Activated naive CD8-positive, alpha-beta T cell treated with anti-CD3 and anti-CD28 coated beads for 36 hours (primary cell): Measurements from ENCODE around the gene P2RX1. TPM values are rescaled to one million over a fixed set of nuclear protein-coding genes. Genes with fewer than 3 reads are reported as not detected.

Experiments
- DNase-seq: peaks from one replicate; pipeline ENCODE4 v3.0.0; 2021
- H3K27ac Mint-ChIP-seq: one replicate; pipeline ENCODE4 v1.8.0; 2022; ENCODE audit warnings: mild to moderate bottlenecking, moderate library complexity, mixed read lengths
- H3K27me3 Mint-ChIP-seq: one replicate; pipeline ENCODE4 v1.8.0; 2022; ENCODE audit warnings: mild to moderate bottlenecking, mixed read lengths
- H3K36me3 Mint-ChIP-seq: one replicate; pipeline ENCODE4 v1.8.0; 2021; ENCODE audit warnings: mild to moderate bottlenecking, mixed read lengths
- H3K4me1 Mint-ChIP-seq: one replicate; pipeline ENCODE4 v1.8.0; 2021; ENCODE audit warnings: mixed read lengths
- H3K4me3 Mint-ChIP-seq: one replicate; pipeline ENCODE4 v1.8.0; 2022; ENCODE audit warnings: mild to moderate bottlenecking, moderate library complexity, mixed read lengths
- H3K9me3 Mint-ChIP-seq: one replicate; pipeline ENCODE4 v1.8.0; 2022; ENCODE audit warnings: mixed read lengths
- total RNA-seq, 2 experiments: library from RNA; stranded (reverse); gene quantifications; one replicate each; pipeline ENCODE4 v1.2.3, GENCODE V29; 2021

Gene P2RX1
- total RNA-seq, 2 experiments from 2014 or later, result 0.45 to 0.54 TPM

DNA sequence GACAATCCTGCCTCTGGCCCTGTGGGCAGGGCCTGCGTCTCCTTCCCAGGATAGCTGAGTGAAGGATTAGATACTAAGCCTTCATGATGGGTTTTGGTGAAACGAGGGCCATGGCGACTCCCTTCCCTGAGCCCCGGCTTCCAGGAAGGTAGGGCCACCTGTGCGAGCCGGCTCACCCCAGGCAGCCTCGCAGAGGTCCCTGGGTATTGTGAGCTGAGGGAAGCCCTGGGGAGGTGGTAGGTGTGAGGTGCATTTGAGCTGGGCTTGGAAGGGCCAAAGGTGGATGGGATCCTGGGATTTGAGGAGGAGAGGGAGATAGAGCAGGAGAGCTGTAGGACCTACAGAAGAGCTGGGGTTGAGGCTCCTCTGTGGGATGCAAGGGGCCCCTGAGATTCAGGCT, 6.5 kb upstream of the P2RX1 start:
- Mint-ChIP-seq H3K9me3 (no peaks in the 10 kb centered on the region), H3K36me3 (no peaks in the 10 kb centered on the region), H3K27ac (peak overlapping the region; percentile 29), H3K4me1 (no peaks in the 10 kb centered on the region), H3K4me3 (no peak overlapping the region), H3K27me3 (no peaks in the 10 kb centered on the region)
- DNase-seq, result no peak

DNA sequence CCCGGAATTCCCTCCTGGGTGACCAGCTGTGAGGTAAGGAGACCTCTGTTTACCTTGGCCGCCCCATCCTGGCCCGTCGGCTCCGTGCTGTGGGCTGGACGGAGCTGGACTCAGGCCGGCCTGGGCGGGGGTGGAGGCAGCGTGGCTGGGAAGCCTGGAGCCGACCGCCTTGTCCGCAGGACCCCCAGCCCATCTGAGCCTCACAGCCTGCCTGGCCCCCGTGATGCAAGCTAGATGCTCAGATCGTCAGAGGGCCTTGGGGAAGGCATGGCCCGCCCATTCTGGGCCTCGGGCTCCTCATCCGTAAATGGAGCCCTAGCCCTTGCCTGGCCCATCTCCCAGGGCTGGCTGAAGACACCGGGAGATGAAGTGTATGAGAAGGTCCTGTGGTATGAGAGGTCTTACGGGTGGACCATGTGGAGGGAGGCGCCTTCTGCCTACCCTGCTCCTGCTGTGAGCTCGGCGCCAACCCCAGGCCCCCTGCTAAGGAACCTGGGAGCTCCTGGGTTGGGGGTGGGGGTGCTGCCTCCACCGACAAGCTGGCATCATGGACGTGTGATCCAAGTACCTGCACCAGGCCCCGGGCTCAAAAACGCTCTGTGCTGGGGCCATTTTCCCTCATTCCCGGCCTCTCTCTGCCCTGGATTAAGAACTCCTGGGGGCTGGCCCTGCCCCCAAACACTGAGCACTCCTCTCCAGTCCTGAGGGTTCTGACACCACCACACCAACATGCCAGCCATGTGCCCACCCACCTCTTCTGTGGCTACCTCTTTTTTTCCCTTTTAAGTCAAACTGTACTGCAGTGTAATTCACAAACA, 5.4 kb upstream of the P2RX1 start:
- Mint-ChIP-seq H3K27ac (no peak overlapping the region), H3K27me3 (no peaks in the 10 kb centered on the region), H3K36me3 (no peaks in the 10 kb centered on the region), H3K9me3 (no peaks in the 10 kb centered on the region), H3K4me1 (peaks cover 4% of the 10 kb centered on the region), H3K4me3 (no peak overlapping the region)
- no peak for DNase-seq

- no peaks in the 10 kb centered on the region for H3K36me3 Mint-ChIP-seq
- H3K9me3 Mint-ChIP-seq, result no peaks in the 10 kb centered on the region
- no peaks in the 10 kb centered on the region for H3K27me3 Mint-ChIP-seq
- H3K4me1 Mint-ChIP-seq, result peaks cover 11% of the 10 kb centered on the region
- no peak for DNase-seq
- no peak overlapping the region for H3K27ac Mint-ChIP-seq
- H3K4me3 Mint-ChIP-seq, result no peak overlapping the region
Measured at GRCh38 chr17:3921006-3921405, 4.7 kb upstream of the P2RX1 start.

- H3K27ac Mint-ChIP-seq, result no peak overlapping the region
- H3K36me3 Mint-ChIP-seq, result no peaks in the 10 kb centered on the region
- H3K27me3 Mint-ChIP-seq, result no peaks in the 10 kb centered on the region
- no peak overlapping the region for H3K4me3 Mint-ChIP-seq
- no peaks in the 10 kb centered on the region for H3K9me3 Mint-ChIP-seq
- peaks cover 21% of the 10 kb centered on the region for H3K4me1 Mint-ChIP-seq
- DNase-seq, result no peak
Measured at GRCh38 chr17:3919123-3919624, 2.9 kb upstream of the P2RX1 start.

- Mint-ChIP-seq H3K4me3 (no peak overlapping the region), H3K36me3 (no peaks in the 10 kb centered on the region), H3K27me3 (no peaks in the 10 kb centered on the region), H3K27ac (no peak overlapping the region), H3K9me3 (no peaks in the 10 kb centered on the region), H3K4me1 (peaks cover 27% of the 10 kb centered on the region)
- DNase-seq, result no peak
Measured at GRCh38 chr17:3918372-3919122, 2.3 kb upstream of the P2RX1 start.

- Mint-ChIP-seq H3K4me1 (peaks cover 28% of the 10 kb centered on the region), H3K36me3 (peaks cover 1% of the 10 kb centered on the region), H3K27ac (no peak overlapping the region), H3K27me3 (no peaks in the 10 kb centered on the region), H3K4me3 (no peak overlapping the region), H3K9me3 (no peaks in the 10 kb centered on the region)
- DNase-seq, result no peak
Measured at GRCh38 chr17:3917391-3917931, 1.2 kb upstream of the P2RX1 start.

DNA sequence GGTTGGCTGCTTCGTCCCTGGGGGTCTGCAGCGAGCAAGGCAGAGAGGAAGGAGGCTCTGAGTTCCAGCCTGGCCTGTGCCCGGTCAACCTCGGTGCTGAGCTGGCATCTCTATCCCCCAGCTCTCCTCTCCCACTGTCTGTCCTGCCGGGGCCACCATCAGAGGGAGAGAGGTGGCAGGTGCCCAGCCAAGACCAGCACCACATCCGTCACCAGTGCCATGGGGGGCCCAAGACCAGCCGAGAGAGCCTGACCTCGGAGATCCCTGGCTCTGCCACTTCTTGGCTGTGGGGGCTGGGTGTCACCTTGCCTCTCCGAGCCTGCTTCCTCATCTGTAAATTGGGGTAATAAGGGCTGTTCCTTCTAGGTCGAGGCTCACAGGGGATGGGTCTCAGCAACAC, 560 bp upstream of the P2RX1 start:
- no peak for DNase-seq
- H3K4me1 Mint-ChIP-seq, result peaks cover 30% of the 10 kb centered on the region
- H3K9me3 Mint-ChIP-seq, result no peaks in the 10 kb centered on the region
- H3K27ac Mint-ChIP-seq, result peak overlapping the region; percentile 70
- peak overlapping the region; percentile 18 for H3K4me3 Mint-ChIP-seq
- peaks cover 1% of the 10 kb centered on the region for H3K36me3 Mint-ChIP-seq
- no peaks in the 10 kb centered on the region for H3K27me3 Mint-ChIP-seq

DNA sequence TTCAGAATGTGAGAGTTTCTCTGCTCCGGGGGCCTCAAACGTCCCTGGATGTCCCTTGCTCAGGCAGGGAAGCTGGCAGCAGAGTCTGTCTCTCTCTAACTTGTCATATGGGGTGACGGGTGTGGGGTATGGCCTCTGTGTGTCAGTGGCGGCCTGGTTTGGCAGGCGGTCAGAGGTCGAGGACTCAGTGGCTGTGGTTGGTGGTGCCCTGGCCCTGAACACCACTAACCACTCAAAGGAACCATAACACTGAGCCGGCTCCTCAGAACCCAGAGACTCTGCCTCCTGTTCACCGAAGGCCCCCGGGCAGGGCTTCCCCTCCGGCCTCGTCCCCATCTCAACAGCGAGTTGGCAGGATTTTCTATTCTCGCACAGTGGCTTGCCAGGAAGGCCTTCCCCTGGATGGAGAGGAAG, 677 bp downstream of the P2RX1 start:
- peak overlapping the region; percentile 56 for H3K4me3 Mint-ChIP-seq
- H3K27ac Mint-ChIP-seq, result peak overlapping the region; percentile 76
- H3K27me3 Mint-ChIP-seq, result no peaks in the 10 kb centered on the region
- H3K36me3 Mint-ChIP-seq, result peaks cover 1% of the 10 kb centered on the region
- no peak for DNase-seq
- H3K4me1 Mint-ChIP-seq, result peaks cover 41% of the 10 kb centered on the region
- no peaks in the 10 kb centered on the region for H3K9me3 Mint-ChIP-seq

- peaks cover 1% of the 10 kb centered on the region for H3K36me3 Mint-ChIP-seq
- H3K27ac Mint-ChIP-seq, result peak overlapping the region; percentile 76
- DNase-seq, result no peak
- H3K27me3 Mint-ChIP-seq, result no peaks in the 10 kb centered on the region
- no peaks in the 10 kb centered on the region for H3K9me3 Mint-ChIP-seq
- H3K4me1 Mint-ChIP-seq, result peaks cover 45% of the 10 kb centered on the region
- peak overlapping the region; percentile 26 for H3K4me3 Mint-ChIP-seq
Measured at GRCh38 chr17:3914312-3914670, 2.0 kb downstream of the P2RX1 start.

DNA sequence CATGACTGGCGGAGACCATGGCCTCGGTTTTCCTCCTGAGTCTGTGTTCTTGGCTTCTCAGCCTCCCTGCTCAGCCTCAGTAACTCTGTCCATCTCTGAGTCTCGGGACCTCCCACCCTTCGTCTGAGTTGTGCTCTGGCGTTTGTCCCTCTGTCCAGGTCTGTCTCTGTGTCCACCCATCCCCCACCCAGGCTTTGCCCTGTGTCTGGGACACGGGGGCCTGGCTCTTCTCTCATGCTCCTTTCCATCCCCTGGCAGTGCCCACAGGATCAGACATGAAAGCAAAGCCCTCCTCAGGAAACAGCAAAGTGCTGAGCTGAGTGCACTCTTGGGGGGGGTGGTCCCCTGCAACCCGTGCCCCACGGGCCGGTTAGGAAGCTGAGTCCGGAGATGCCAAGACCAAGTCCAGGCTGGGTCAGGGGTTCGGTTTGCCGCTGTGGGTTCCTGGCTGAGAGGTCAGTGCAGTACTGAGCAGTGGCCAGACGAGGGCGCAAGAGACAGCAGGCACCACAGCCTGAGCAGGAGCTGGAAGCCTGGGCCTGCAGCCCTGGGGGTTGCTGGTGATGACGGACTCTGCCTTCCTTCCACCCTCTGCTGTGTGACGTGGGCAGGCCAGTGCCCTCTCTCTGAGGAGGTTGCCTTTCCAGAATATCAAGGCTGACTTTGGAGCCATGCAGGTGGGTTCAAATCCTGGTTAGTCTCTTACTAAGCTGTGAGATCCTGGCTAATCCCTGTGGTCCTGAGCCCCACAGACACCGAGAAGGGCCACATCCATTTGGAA, 2.5 kb downstream of the P2RX1 start:
- no peak overlapping the region for H3K4me3 Mint-ChIP-seq
- H3K9me3 Mint-ChIP-seq, result no peaks in the 10 kb centered on the region
- peak; percentile 82 for DNase-seq
- no peaks in the 10 kb centered on the region for H3K27me3 Mint-ChIP-seq
- peaks cover 1% of the 10 kb centered on the region for H3K36me3 Mint-ChIP-seq
- H3K4me1 Mint-ChIP-seq, result peaks cover 45% of the 10 kb centered on the region
- H3K27ac Mint-ChIP-seq, result peak overlapping the region; percentile 37

DNA sequence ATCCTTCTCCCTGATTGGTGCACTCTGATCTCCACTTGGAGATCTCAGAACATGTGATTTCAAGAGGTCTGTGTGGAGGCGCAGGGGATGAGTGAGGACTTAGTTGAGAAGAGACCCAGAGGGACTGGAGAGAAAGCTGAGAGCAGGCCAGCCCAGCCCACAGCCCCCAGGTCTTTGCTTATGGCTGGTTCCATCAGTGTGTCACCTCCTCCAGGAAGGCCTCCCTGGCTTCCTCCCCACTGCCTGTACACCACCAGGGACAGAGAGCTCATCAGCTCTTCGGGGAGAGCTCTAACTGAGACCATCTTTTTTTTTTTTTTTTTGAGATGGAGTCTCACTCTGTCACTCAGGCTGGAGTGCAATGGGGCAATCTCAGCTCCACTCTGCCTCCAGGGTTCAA, 3.4 kb downstream of the P2RX1 start:
- Mint-ChIP-seq H3K27me3 (no peaks in the 10 kb centered on the region), H3K36me3 (peaks cover 1% of the 10 kb centered on the region), H3K4me3 (no peak overlapping the region), H3K4me1 (peaks cover 45% of the 10 kb centered on the region), H3K9me3 (no peaks in the 10 kb centered on the region), H3K27ac (no peak overlapping the region)
- DNase-seq, result no peak

GRCh38 chr17:3911271-3912053, 4.8 kb downstream of the P2RX1 start:
- DNase-seq, result peak; percentile 82
- Mint-ChIP-seq H3K4me1 (peaks cover 38% of the 10 kb centered on the region), H3K4me3 (peak overlapping the region; percentile 43), H3K27me3 (no peaks in the 10 kb centered on the region), H3K36me3 (peaks cover 1% of the 10 kb centered on the region), H3K27ac (peak overlapping the region; percentile 78), H3K9me3 (no peaks in the 10 kb centered on the region)

DNA sequence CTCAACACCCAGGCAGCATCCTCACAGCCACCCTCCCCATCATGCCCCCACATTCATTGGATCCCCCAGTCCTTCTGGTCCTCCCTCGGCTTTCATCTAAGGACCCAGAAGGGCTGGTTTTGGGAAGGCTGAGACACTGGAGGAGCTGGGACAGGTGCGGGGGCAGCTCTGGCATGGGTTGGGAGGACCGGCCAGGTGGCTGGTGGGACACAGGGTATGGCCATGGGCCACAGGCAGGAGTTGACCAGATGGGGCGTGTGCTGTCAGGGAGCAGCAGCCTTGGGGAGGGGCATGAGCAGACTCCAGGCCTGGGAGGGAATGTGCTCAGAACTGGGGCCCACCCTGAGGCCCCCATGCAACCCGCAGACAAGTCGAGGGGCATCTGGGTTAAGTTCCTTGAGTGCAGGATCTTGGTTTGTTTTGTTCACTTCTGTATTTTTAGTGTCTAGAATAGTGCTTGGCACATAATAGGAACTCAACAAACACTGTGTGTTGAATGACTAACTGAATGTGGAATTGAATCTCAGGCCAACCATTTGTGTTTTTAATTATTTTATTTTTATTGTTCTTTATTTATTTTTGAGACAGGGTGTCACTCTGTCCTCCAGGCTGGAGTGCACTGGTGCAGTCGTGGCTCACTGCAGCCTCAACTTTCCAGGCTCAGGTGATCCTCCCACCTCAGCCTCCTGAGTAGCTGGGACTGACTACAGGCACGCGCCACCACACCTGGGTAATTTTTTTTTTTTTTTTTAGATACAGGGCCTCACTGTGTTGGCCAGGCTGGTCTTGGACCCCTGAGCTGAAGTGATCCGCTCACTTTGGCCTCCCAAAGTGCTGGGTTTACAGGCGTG, 5.6 kb downstream of the P2RX1 start:
- peak overlapping the region; percentile 43 for H3K4me3 Mint-ChIP-seq
- DNase-seq, result no peak
- H3K4me1 Mint-ChIP-seq, result peaks cover 31% of the 10 kb centered on the region
- peak overlapping the region; percentile 78 for H3K27ac Mint-ChIP-seq
- H3K36me3 Mint-ChIP-seq, result peaks cover 1% of the 10 kb centered on the region
- H3K27me3 Mint-ChIP-seq, result no peaks in the 10 kb centered on the region
- no peaks in the 10 kb centered on the region for H3K9me3 Mint-ChIP-seq
